Stomach (tissue), 9 donors: ENCODE measurements around the gene SERTAD3. TPM values are rescaled to one million over a fixed set of nuclear protein-coding genes. Genes with fewer than 3 reads are reported as not detected.
A peak's percentile ranks its signal among the peaks of the same experiment; 100 is the strongest.

Source experiments
- DNase-seq, 2 donors: peaks; one replicate each; pipeline versions ENCODE4 v3.0.0 to v3.0.0-alpha.2; 2013 to 2019
- H3K27ac ChIP-seq, 5 donors: fragments of 200-600 bp in 4 of 5; sonication (generic) in 4 of 5; one replicate each; pipeline ENCODE4 v1.5.1; 2013 to 2019; ENCODE audit warnings: mild to moderate bottlenecking in 1 of 5, moderate library complexity in 1 of 5
- H3K27me3 ChIP-seq, 3 donors: fragments of 200-600 bp; sonication (generic); one replicate each; pipeline ENCODE4 v1.5.1; 2017 to 2019; ENCODE audit warnings: mixed run types in 1 of 3
- H3K36me3 ChIP-seq, 4 donors: fragments of 200-600 bp; sonication (generic); 1 replicate in 3 of 4; 2 replicates in 1 of 4; pipeline ENCODE4 v1.5.1; 2016 to 2019
- H3K4me1 ChIP-seq, 4 donors: fragments of 200-600 bp; sonication (generic); one replicate each; pipeline ENCODE4 v1.5.1; 2016 to 2019
- H3K4me3 ChIP-seq, 4 donors: fragments of 200-600 bp; sonication (generic) in 3 of 4; one replicate each; pipeline ENCODE4 v1.5.1; 2016 to 2019; ENCODE audit warnings: mild to moderate bottlenecking in 1 of 4
- H3K9me3 ChIP-seq, 4 donors: fragments of 200-600 bp; sonication (generic); one replicate each; pipeline ENCODE4 v1.5.1; 2016 to 2019
- CTCF ChIP-seq, 7 experiments: fragments of 450-650 bp in 4 of 7; fragments of 200-600 bp in 3 of 7; sonication (generic) in 3 of 7; IDR thresholded peaks; one replicate each; pipeline ENCODE4 v1.5.1; 2016 to 2019; ENCODE audit warnings: antibody characterized with exemption in 7 of 7, control low read depth in 2 of 7, mild to moderate bottlenecking in 1 of 7
- EP300 ChIP-seq: sonication (generic); formaldehyde crosslinking; IDR thresholded peaks from one replicate; pipeline ENCODE4 v1.6.1; 2017; ENCODE audit warnings: antibody characterized with exemption
- POLR2A ChIP-seq, 4 donors: fragments of 450-650 bp; IDR thresholded peaks; one replicate each; pipeline ENCODE4 v1.6.1; 2016; ENCODE audit warnings: antibody characterized with exemption in 4 of 4, control low read depth in 2 of 4, mild to moderate bottlenecking in 1 of 4, moderate library complexity in 1 of 4
- POLR2AphosphoS5 ChIP-seq, 3 donors: sonication (generic); formaldehyde crosslinking; IDR thresholded peaks; one replicate each; pipeline ENCODE4 v1.6.1; 2016; ENCODE audit warnings: antibody characterized with exemption in 3 of 3
- WGBS, 5 donors: extraction: QIAGEN DNeasy Blood & Tissue Kit in 3 of 5; methylation state at CpG; one replicate each; pipeline versions ENCODE4 v1.1.5 to v1.1.7; 2013 to 2018; 5-methylcytosine and 5-hydroxymethylcytosine counted together
- intact Hi-C: fragments of 100-400 bp; cut with DNase I; formaldehyde crosslinking; loops from one replicate; pipeline ENCODE4 v1.15.1; 2023; ENCODE audit warnings: low total_unique reads
- polyA plus RNA-seq, 3 donors: library from polyadenylated mRNA; stranded (reverse); fragments of 200-250 nt; gene quantifications; one replicate each; pipeline ENCODE4 v1.2.3, GENCODE V29; 2013
- total RNA-seq, 5 donors: library from RNA; depleted of rRNA; stranded (reverse); fragments of >200 nt; gene quantifications; one replicate each; pipeline versions ENCODE4 v1.1.0 to v1.2.3, GENCODE V29; 2014 to 2016
- donor health status: healthy with polysubstance abuse.
- donor health status: Bipolar disorder and iron deficiency.
- donor health status: healthy.

The SERTAD3 gene
- total and polyA plus RNA-seq, 8 donors, result 6.2 to 41.4 (median 27.7) TPM

- H3K27me3 ChIP-seq, result peaks cover 0 to 5% (median 0%) of the 10 kb centered on the region in 3 donors
- 59 to 73% (median 64%) methylated on average over 7 of the region's 7 CpGs for WGBS, 5 donors
- H3K4me1 ChIP-seq, result peaks cover 32 to 51% (median 44%) of the 10 kb centered on the region in 4 donors
- intact Hi-C loops, result no loop called here
- peak in 1 of 2 donors; percentile 32 for DNase-seq
- peaks cover 9 to 27% (median 22%) of the 10 kb centered on the region in 4 donors for H3K36me3 ChIP-seq
- H3K4me3 ChIP-seq, result no peak overlapping the region
- no peak for TF ChIP-seq EP300
- no peak for TF ChIP-seq CTCF (IDR thresholded peaks at IDR 0.05)
- TF ChIP-seq POLR2AphosphoS5 (IDR thresholded peaks at IDR 0.05), result no peak
- no peak for TF ChIP-seq POLR2A (IDR thresholded peaks at IDR 0.05)
- no peaks in the 10 kb centered on the region for H3K9me3 ChIP-seq
- H3K27ac ChIP-seq, result peak overlapping the region; percentile 5 to 50 (median 25)
Observed at GRCh38 chr19:40461669-40462221, 17.6 kb upstream of the SERTAD3 start.

GRCh38 chr19:40460185-40460584 lies 16.1 kb upstream of the SERTAD3 start:
- Histone ChIP-seq H3K4me1 (peaks cover 24 to 42% (median 32%) of the 10 kb centered on the region in 4 donors), H3K4me3 (no peak overlapping the region), H3K9me3 (no peaks in the 10 kb centered on the region), H3K36me3 (peaks cover 9 to 40% (median 36%) of the 10 kb centered on the region in 4 donors), H3K27me3 (no peaks in the 10 kb centered on the region), H3K27ac (no peak overlapping the region)
- DNase-seq, result no peak
- WGBS, 5 donors, result 84 to 99% (median 89%) methylated on average over 3 of the region's 3 CpGs
- TF ChIP-seq EP300 (no peak), CTCF (IDR thresholded peaks at IDR 0.05) (no peak), POLR2A (IDR thresholded peaks at IDR 0.05) (no peak), POLR2AphosphoS5 (IDR thresholded peaks at IDR 0.05) (no peak)
- intact Hi-C loops, result no loop called here

GRCh38 chr19:40458597-40458974 lies 14.5 kb upstream of the SERTAD3 start:
- peaks cover 9 to 53% (median 48%) of the 10 kb centered on the region in 4 donors for H3K36me3 ChIP-seq
- intact Hi-C loops, result no loop called here

GRCh38 chr19:40457953-40458596 lies 13.9 kb upstream of the SERTAD3 start:
- intact Hi-C loops, result no loop called here
- peaks cover 9 to 58% (median 48%) of the 10 kb centered on the region in 4 donors for H3K36me3 ChIP-seq
- H3K9me3 ChIP-seq, result no peaks in the 10 kb centered on the region
- TF ChIP-seq EP300 (no peak), CTCF (IDR thresholded peaks at IDR 0.05) (no peak), POLR2A (IDR thresholded peaks at IDR 0.05) (no peak), POLR2AphosphoS5 (IDR thresholded peaks at IDR 0.05) (no peak)
- H3K27ac ChIP-seq, result no peak overlapping the region
- H3K27me3 ChIP-seq, result no peaks in the 10 kb centered on the region
- WGBS, 5 donors, result 84 to 91% (median 90%) methylated on average over 20 to 27 of the region's 27 CpGs
- DNase-seq, result no peak
- H3K4me1 ChIP-seq, result peaks cover 11 to 27% (median 19%) of the 10 kb centered on the region in 4 donors
- H3K4me3 ChIP-seq, result no peak overlapping the region

More at GRCh38 chr19:40458597-40458974, 14.5 kb upstream of the SERTAD3 start:
- H3K27me3 ChIP-seq, result no peaks in the 10 kb centered on the region
- no peak overlapping the region for H3K27ac ChIP-seq
- 97 to 100% (median 99%) methylated on average over 3 of the region's 3 CpGs for WGBS, 5 donors
- H3K4me3 ChIP-seq, result no peak overlapping the region
- peaks cover 13 to 26% (median 21%) of the 10 kb centered on the region in 4 donors for H3K4me1 ChIP-seq
- H3K9me3 ChIP-seq, result no peaks in the 10 kb centered on the region
- no peak for DNase-seq
- TF ChIP-seq POLR2A (IDR thresholded peaks at IDR 0.05), result no peak
- TF ChIP-seq CTCF (IDR thresholded peaks at IDR 0.05), result no peak
- no peak for TF ChIP-seq POLR2AphosphoS5 (IDR thresholded peaks at IDR 0.05)
- TF ChIP-seq EP300, result no peak
